Measurements from ENCODE around the gene DNM3. TPM values are rescaled to one million over a fixed set of nuclear protein-coding genes. Genes with fewer than 3 reads are reported as not detected.

The DNM3 gene
- total and polyA plus RNA-seq, 9 of the 15 experiments (the other 6 are each of a cell fraction or from before 2014, with no cell fraction given), result 0.08 to 0.36 (median 0.22) TPM; not detected in 1

DNA sequence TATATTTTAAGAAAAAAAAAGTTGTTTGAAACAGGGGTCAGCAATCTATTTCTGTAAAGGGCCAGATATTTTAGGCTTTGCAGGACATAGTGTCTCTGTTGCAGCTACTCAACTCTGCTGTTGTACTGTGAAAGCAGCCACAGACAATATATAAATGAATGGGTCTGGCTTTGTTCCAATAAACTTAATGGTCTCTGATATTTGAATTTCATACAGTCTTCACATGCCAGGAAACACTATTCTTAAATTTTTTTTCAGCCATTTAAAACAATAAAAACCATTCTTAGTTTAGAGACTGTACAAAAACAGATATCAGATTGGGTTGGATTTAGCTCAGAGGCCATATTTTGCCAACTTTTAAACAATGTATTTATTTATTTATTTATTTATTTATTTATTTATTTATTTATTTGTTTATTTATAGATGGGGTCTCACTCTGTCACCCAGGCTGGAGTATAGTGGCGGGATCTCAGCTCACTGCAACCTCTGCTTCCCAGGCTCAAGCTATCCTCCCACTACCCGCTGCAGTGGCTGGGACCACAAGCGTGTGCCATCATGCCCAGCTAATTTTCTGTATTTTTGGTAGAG lies 102.8 kb downstream of the DNM3 start:
- Histone ChIP-seq H2AFZ (ENCODE audit: low read depth, low read length) (no peak overlapping the region), H3K36me3 (ENCODE audit: control insufficient read depth, insufficient read depth, low read length) (no peaks in the 10 kb centered on the region), H3K79me2 (ENCODE audit: control insufficient read depth, insufficient read depth, low read length) (no peaks in the 10 kb centered on the region), H3K4me2 (ENCODE audit: insufficient read depth, low read length) (no peak overlapping the region), H3K9me3 (replicated peaks; ENCODE audit: control insufficient read depth, insufficient read depth, low read depth, low read length) (no peaks in the 10 kb centered on the region), H3K27ac (ENCODE audit: extremely low read depth, low read depth, low read length) (no peak overlapping the region), H4K20me1 (replicated peaks; ENCODE audit: control insufficient read depth, insufficient read depth, low read length) (no peaks in the 10 kb centered on the region), H3K9me1 (ENCODE audit: control insufficient read depth, insufficient read depth, low read length) (no peaks in the 10 kb centered on the region), H3K4me1 (replicated peaks in 1 of 2; ENCODE audit: control insufficient read depth in 2 of 2, insufficient read depth in 2 of 2, low read length in 2 of 2) (no peaks in the 10 kb centered on the region), H3K4me3 (no peak overlapping the region), H3K9ac (ENCODE audit: insufficient read depth in 1 of 2, low read depth in 2 of 2, low read length in 2 of 2) (no peak overlapping the region), H3K27me3 (ENCODE audit: control insufficient read depth in 2 of 2, insufficient read depth in 2 of 2, low read length in 2 of 2) (no peaks in the 10 kb centered on the region)
- no peak for ATAC-seq
- no peak for DNase-seq (ENCODE audit: extremely low read depth in 1 of 4, low spot score in 3 of 4)
- 0% methylated on average over 3 of the region's 3 CpGs for WGBS (ENCODE audit: insufficient coverage, low coverage, missing lambda C conversion rate)
- in situ Hi-C loops (cut with MboI), result no loop called here
- intact Hi-C loops (cut with micrococcal nuclease), result no loop called here
- no TSS peak for BruUV-seq (replicated peaks)
- CTCF ChIA-PET (ENCODE audit: low intra/inter-chr PET ratio), result no interaction called here
- no peak for FAIRE-seq
- POLR2A ChIA-PET, result interaction anchor here (2.1 kb wide), 1 partner anchor 15 kb away, joined by 4 read pairs; no protein-coding TSS in a partner anchor
- TF ChIP-seq HLTF (IDR thresholded peaks at IDR 0.05), result no peak
- TF ChIP-seq ZKSCAN1 (IDR thresholded peaks at IDR 0.05; ENCODE audit: low read depth, low read length), result no peak
- TF ChIP-seq MIER1 (IDR thresholded peaks at IDR 0.05; ENCODE audit: low read depth), result no peak
- TF ChIP-seq, protein P1, sequence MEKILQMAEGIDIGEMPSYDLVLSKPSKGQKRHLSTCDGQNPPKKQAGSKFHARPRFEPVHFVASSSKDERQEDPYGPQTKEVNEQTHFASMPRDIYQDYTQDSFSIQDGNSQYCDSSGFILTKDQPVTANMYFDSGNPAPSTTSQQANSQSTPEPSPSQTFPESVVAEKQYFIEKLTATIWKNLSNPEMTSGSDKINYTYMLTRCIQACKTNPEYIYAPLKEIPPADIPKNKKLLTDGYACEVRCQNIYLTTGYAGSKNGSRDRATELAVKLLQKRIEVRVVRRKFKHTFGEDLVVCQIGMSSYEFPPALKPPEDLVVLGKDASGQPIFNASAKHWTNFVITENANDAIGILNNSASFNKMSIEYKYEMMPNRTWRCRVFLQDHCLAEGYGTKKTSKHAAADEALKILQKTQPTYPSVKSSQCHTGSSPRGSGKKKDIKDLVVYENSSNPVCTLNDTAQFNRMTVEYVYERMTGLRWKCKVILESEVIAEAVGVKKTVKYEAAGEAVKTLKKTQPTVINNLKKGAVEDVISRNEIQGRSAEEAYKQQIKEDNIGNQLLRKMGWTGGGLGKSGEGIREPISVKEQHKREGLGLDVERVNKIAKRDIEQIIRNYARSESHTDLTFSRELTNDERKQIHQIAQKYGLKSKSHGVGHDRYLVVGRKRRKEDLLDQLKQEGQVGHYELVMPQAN (IDR thresholded peaks at IDR 0.05; ENCODE audit: borderline replicate concordance), result no peak
- TF ChIP-seq NELFE (IDR thresholded peaks at IDR 0.05; ENCODE audit: insufficient read depth, insufficient read length), result no peak
- TF ChIP-seq, protein P2, sequence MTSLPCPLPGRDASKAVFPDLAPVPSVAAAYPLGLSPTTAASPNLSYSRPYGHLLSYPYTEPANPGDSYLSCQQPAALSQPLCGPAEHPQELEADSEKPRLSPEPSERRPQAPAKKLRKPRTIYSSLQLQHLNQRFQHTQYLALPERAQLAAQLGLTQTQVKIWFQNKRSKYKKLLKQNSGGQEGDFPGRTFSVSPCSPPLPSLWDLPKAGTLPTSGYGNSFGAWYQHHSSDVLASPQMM (CRISPR knock-in tag; IDR thresholded peaks at IDR 0.05), result no peak
- TF ChIP-seq GTF2F1 (IDR thresholded peaks at IDR 0.05; ENCODE audit: low read depth, low read length), result no peak
- TF ChIP-seq, protein P3, sequence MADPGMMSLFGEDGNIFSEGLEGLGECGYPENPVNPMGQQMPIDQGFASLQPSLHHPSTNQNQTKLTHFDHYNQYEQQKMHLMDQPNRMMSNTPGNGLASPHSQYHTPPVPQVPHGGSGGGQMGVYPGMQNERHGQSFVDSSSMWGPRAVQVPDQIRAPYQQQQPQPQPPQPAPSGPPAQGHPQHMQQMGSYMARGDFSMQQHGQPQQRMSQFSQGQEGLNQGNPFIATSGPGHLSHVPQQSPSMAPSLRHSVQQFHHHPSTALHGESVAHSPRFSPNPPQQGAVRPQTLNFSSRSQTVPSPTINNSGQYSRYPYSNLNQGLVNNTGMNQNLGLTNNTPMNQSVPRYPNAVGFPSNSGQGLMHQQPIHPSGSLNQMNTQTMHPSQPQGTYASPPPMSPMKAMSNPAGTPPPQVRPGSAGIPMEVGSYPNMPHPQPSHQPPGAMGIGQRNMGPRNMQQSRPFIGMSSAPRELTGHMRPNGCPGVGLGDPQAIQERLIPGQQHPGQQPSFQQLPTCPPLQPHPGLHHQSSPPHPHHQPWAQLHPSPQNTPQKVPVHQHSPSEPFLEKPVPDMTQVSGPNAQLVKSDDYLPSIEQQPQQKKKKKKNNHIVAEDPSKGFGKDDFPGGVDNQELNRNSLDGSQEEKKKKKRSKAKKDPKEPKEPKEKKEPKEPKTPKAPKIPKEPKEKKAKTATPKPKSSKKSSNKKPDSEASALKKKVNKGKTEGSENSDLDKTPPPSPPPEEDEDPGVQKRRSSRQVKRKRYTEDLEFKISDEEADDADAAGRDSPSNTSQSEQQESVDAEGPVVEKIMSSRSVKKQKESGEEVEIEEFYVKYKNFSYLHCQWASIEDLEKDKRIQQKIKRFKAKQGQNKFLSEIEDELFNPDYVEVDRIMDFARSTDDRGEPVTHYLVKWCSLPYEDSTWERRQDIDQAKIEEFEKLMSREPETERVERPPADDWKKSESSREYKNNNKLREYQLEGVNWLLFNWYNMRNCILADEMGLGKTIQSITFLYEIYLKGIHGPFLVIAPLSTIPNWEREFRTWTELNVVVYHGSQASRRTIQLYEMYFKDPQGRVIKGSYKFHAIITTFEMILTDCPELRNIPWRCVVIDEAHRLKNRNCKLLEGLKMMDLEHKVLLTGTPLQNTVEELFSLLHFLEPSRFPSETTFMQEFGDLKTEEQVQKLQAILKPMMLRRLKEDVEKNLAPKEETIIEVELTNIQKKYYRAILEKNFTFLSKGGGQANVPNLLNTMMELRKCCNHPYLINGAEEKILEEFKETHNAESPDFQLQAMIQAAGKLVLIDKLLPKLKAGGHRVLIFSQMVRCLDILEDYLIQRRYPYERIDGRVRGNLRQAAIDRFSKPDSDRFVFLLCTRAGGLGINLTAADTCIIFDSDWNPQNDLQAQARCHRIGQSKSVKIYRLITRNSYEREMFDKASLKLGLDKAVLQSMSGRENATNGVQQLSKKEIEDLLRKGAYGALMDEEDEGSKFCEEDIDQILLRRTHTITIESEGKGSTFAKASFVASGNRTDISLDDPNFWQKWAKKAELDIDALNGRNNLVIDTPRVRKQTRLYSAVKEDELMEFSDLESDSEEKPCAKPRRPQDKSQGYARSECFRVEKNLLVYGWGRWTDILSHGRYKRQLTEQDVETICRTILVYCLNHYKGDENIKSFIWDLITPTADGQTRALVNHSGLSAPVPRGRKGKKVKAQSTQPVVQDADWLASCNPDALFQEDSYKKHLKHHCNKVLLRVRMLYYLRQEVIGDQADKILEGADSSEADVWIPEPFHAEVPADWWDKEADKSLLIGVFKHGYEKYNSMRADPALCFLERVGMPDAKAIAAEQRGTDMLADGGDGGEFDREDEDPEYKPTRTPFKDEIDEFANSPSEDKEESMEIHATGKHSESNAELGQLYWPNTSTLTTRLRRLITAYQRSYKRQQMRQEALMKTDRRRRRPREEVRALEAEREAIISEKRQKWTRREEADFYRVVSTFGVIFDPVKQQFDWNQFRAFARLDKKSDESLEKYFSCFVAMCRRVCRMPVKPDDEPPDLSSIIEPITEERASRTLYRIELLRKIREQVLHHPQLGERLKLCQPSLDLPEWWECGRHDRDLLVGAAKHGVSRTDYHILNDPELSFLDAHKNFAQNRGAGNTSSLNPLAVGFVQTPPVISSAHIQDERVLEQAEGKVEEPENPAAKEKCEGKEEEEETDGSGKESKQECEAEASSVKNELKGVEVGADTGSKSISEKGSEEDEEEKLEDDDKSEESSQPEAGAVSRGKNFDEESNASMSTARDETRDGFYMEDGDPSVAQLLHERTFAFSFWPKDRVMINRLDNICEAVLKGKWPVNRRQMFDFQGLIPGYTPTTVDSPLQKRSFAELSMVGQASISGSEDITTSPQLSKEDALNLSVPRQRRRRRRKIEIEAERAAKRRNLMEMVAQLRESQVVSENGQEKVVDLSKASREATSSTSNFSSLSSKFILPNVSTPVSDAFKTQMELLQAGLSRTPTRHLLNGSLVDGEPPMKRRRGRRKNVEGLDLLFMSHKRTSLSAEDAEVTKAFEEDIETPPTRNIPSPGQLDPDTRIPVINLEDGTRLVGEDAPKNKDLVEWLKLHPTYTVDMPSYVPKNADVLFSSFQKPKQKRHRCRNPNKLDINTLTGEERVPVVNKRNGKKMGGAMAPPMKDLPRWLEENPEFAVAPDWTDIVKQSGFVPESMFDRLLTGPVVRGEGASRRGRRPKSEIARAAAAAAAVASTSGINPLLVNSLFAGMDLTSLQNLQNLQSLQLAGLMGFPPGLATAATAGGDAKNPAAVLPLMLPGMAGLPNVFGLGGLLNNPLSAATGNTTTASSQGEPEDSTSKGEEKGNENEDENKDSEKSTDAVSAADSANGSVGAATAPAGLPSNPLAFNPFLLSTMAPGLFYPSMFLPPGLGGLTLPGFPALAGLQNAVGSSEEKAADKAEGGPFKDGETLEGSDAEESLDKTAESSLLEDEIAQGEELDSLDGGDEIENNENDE (IDR thresholded peaks at IDR 0.05; ENCODE audit: low read depth, low read length), result no peak
- TF ChIP-seq ZBTB8A (IDR thresholded peaks at IDR 0.05; ENCODE audit: partially characterized antibody), result no peak
